CD14-positive monocyte (primary cell): ENCODE measurements around the gene PPP1R13B. TPM values are rescaled to one million over a fixed set of nuclear protein-coding genes. Genes with fewer than 3 reads are reported as not detected.

Experiments
- DNase-seq, 3 donors: peaks; one replicate each; pipeline ENCODE4 v3.0.0-alpha.2; 2011 to 2022
- H2AFZ ChIP-seq: 2 replicates; pipeline ENCODE4 v1.6.0; 2012; ENCODE audit warnings: mild to moderate bottlenecking, low read depth, low read length, inconsistent platforms; ENCODE audit not compliant: insufficient read depth, poor library complexity, severe bottlenecking
- H3K27ac ChIP-seq, 2 donors: 1 replicate in 1 of 2; 2 replicates in 1 of 2; pipeline ENCODE4 v1.5.1; 2012 to 2013; ENCODE audit warnings: low read length in 2 of 2, control low read depth in 1 of 2, inconsistent platforms in 1 of 2, low read depth in 1 of 2, mild to moderate bottlenecking in 1 of 2
- H3K27me3 ChIP-seq, 2 donors: one replicate each; pipeline versions ENCODE4 v1.6.0 to v1.6.1; 2011 to 2013; ENCODE audit warnings: low read length in 2 of 2; ENCODE audit not compliant: control insufficient read depth in 2 of 2, insufficient read depth in 2 of 2
- H3K36me3 ChIP-seq, 2 donors: replicated peaks in 1 of 2; 1 replicate in 1 of 2; 2 replicates in 1 of 2; pipeline versions ENCODE4 v1.5.1 to v1.6.1; 2012 to 2013; ENCODE audit warnings: low read length in 2 of 2, control low read depth in 1 of 2, inconsistent platforms in 1 of 2, mild to moderate bottlenecking in 1 of 2; ENCODE audit not compliant: insufficient read depth in 2 of 2, control insufficient read depth in 1 of 2
- H3K4me1 ChIP-seq, 2 donors: 1 replicate in 1 of 2; 2 replicates in 1 of 2; pipeline versions ENCODE4 v1.5.1 to v1.6.1; 2012 to 2013; ENCODE audit warnings: low read length in 2 of 2, control low read depth in 1 of 2, inconsistent platforms in 1 of 2, mild to moderate bottlenecking in 1 of 2, moderate library complexity in 1 of 2; ENCODE audit not compliant: insufficient read depth in 2 of 2, control insufficient read depth in 1 of 2
- H3K4me2 ChIP-seq: replicated peaks from 2 replicates; pipeline ENCODE3; 2012; ENCODE audit warnings: low read length, moderate library complexity, mild to moderate bottlenecking; ENCODE audit not compliant: poor library complexity, severe bottlenecking; ENCODE audit errors: extremely low read depth
- H3K4me3 ChIP-seq, 3 experiments: fragments of 200-600 bp in 1 of 3; sonication (generic) in 1 of 3; replicated peaks in 1 of 3; 1 replicate in 2 of 3; 2 replicates in 1 of 3; pipeline ENCODE4 v1.5.1; 2011 to 2013; ENCODE audit warnings: low read length in 3 of 3, mild to moderate bottlenecking in 3 of 3, control low read depth in 2 of 3, low read depth in 2 of 3, inconsistent platforms in 1 of 3, moderate library complexity in 1 of 3
- H3K79me2 ChIP-seq: 2 replicates; pipeline ENCODE4 v1.6.0; 2012; ENCODE audit warnings: mild to moderate bottlenecking, control low read depth, inconsistent platforms, low read length, moderate library complexity; ENCODE audit not compliant: insufficient read depth
- H3K9ac ChIP-seq: 2 replicates; pipeline ENCODE4 v1.6.0; 2017; ENCODE audit warnings: low read length, mild to moderate bottlenecking; ENCODE audit not compliant: insufficient read depth, poor library complexity, severe bottlenecking
- H3K9me3 ChIP-seq, 2 donors: replicated peaks in 1 of 2; 1 replicate in 1 of 2; 2 replicates in 1 of 2; pipeline versions ENCODE4 v1.5.1 to v1.6.1; 2012 to 2013; ENCODE audit warnings: low read length in 2 of 2, control low read depth in 1 of 2; ENCODE audit not compliant: control insufficient read depth in 1 of 2, insufficient read depth in 1 of 2
- H4K20me1 ChIP-seq: 2 replicates; pipeline ENCODE4 v1.6.0; 2012; ENCODE audit warnings: mild to moderate bottlenecking, low read length, control low read depth, moderate library complexity; ENCODE audit not compliant: insufficient read depth
- H3K27ac Mint-ChIP-seq, 7 donors: one replicate each; pipeline ENCODE4 v1.8.0; 2020; ENCODE audit warnings: mild to moderate bottlenecking in 7 of 7, mixed read lengths in 7 of 7, moderate library complexity in 6 of 7, inconsistent platforms in 2 of 7
- H3K27me3 Mint-ChIP-seq, 3 donors: one replicate each; pipeline ENCODE4 v1.8.0; 2021 to 2022; ENCODE audit warnings: low read depth in 3 of 3, mild to moderate bottlenecking in 3 of 3, mixed read lengths in 3 of 3, moderate library complexity in 3 of 3, inconsistent platforms in 1 of 3
- H3K36me3 Mint-ChIP-seq, 2 donors: one replicate each; pipeline ENCODE4 v1.8.0; 2020; ENCODE audit warnings: mixed read lengths in 2 of 2, inconsistent platforms in 1 of 2, mild to moderate bottlenecking in 1 of 2
- H3K4me1 Mint-ChIP-seq: one replicate; pipeline ENCODE4 v1.8.0; 2020; ENCODE audit warnings: mild to moderate bottlenecking, mixed read lengths
- H3K4me3 Mint-ChIP-seq, 2 donors: one replicate each; pipeline ENCODE4 v1.8.0; 2020; ENCODE audit warnings: mild to moderate bottlenecking in 2 of 2, mixed read lengths in 2 of 2, moderate library complexity in 1 of 2
- H3K9me3 Mint-ChIP-seq, 7 donors: one replicate each; pipeline ENCODE4 v1.8.0; 2020 to 2022; ENCODE audit warnings: mixed read lengths in 7 of 7, mild to moderate bottlenecking in 6 of 7, moderate library complexity in 6 of 7, inconsistent platforms in 2 of 7
- CTCF ChIP-seq: fragments of 200-600 bp; IDR thresholded peaks from one replicate; pipeline ENCODE4 v1.8.0; 2022; ENCODE audit warnings: antibody characterized with exemption, mild to moderate bottlenecking
- WGBS: methylation state at CpG from one replicate; pipeline ENCODE4 v1.1.5; 2013; ENCODE audit warnings: missing lambda C conversion rate; ENCODE audit not compliant: insufficient coverage; 5-methylcytosine and 5-hydroxymethylcytosine counted together
- intact Hi-C, 2 donors: fragments of 100-400 bp; cut with micrococcal nuclease; formaldehyde crosslinking; loops; one replicate each; pipeline versions ENCODE4 v1.15.0 to v1.15.1; 2023
- polyA plus RNA-seq, 3 donors: library from polyadenylated mRNA; depleted of rRNA in 1 of 3; unstranded in 2 of 3; stranded (reverse) in 1 of 3; fragments of 300-500 nt in 2 of 3; fragments of >200 nt in 1 of 3; fragmentation: Illumina TruSeq in 2 of 3; gene quantifications; 1 replicate in 2 of 3; 2 replicates in 1 of 3; pipeline ENCODE4 v1.2.3, GENCODE V29; 2012 to 2021
- small RNA-seq: library from RNA; depleted of rRNA; stranded (forward); fragments of <200 nt; gene quantifications from one replicate; pipeline ENCODE3, GENCODE V24; 2012; ENCODE audit warnings: low read depth; ENCODE audit not compliant: insufficient read length

The PPP1R13B gene
- polyA plus RNA-seq, 3 donors, result 0.48 to 1.1 (median 0.99) TPM

- WGBS, result 94% methylated on average over 10 of the region's 15 CpGs
- no peak overlapping the region for H3K4me2 ChIP-seq
- intact Hi-C loops, result loop anchor here in 1 of 2 donors (10.0 kb wide), 1 partner anchor 110 kb away; no protein-coding TSS in a partner anchor
- peaks cover 43% of the 10 kb centered on the region for H4K20me1 ChIP-seq
- no peak overlapping the region for H3K9ac ChIP-seq
- H3K4me3 Mint-ChIP-seq, result no peak overlapping the region
- H3K36me3 Mint-ChIP-seq, result peaks cover 81 to 93% of the 10 kb centered on the region in 2 donors
- H3K9me3 Mint-ChIP-seq, result peaks cover 0 to 2% (median 0%) of the 10 kb centered on the region in 7 donors
- no peaks in the 10 kb centered on the region for H3K4me1 Mint-ChIP-seq
- no peaks in the 10 kb centered on the region for H3K4me1 ChIP-seq
- DNase-seq, result no peak
- H3K27me3 Mint-ChIP-seq, result peaks cover 0 to 2% (median 1%) of the 10 kb centered on the region in 3 donors
- peaks cover 87 to 100% of the 10 kb centered on the region in 2 donors for H3K36me3 ChIP-seq
- TF ChIP-seq CTCF, result no peak
- no peak overlapping the region for H3K27ac ChIP-seq
- H3K9me3 ChIP-seq, result no peaks in the 10 kb centered on the region
- no peak overlapping the region for H3K27ac Mint-ChIP-seq
- no peak overlapping the region for H2AFZ ChIP-seq
- H3K79me2 ChIP-seq, result no peaks in the 10 kb centered on the region
- H3K4me3 ChIP-seq, result no peak overlapping the region
- no peaks in the 10 kb centered on the region for H3K27me3 ChIP-seq
Observed at GRCh38 chr14:103684871-103685270, 162.5 kb downstream of the PPP1R13B start.

GRCh38 chr14:103684471-103684870 is 162.9 kb downstream of the PPP1R13B start:
- Mint-ChIP-seq H3K4me3 (no peak overlapping the region), H3K4me1 (no peaks in the 10 kb centered on the region), H3K27me3 (peaks cover 0 to 2% (median 1%) of the 10 kb centered on the region in 3 donors), H3K27ac (no peak overlapping the region), H3K9me3 (peaks cover 0 to 2% (median 0%) of the 10 kb centered on the region in 7 donors), H3K36me3 (peaks cover 82 to 94% of the 10 kb centered on the region in 2 donors)
- H3K4me3 ChIP-seq, result no peak overlapping the region
- no peaks in the 10 kb centered on the region for H3K79me2 ChIP-seq
- intact Hi-C loops, result loop anchor here in 1 of 2 donors (10.0 kb wide), 1 partner anchor 110 kb away; no protein-coding TSS in a partner anchor
- H3K27me3 ChIP-seq, result no peaks in the 10 kb centered on the region
- H2AFZ ChIP-seq, result no peak overlapping the region
- H3K9me3 ChIP-seq, result no peaks in the 10 kb centered on the region
- TF ChIP-seq CTCF, result no peak
- H4K20me1 ChIP-seq, result peaks cover 47% of the 10 kb centered on the region
- peaks cover 90 to 100% of the 10 kb centered on the region in 2 donors for H3K36me3 ChIP-seq
- no peaks in the 10 kb centered on the region for H3K4me1 ChIP-seq
- WGBS, result 97% methylated on average over 2 of the region's 6 CpGs
- no peak overlapping the region for H3K9ac ChIP-seq
- DNase-seq, result no peak
- H3K4me2 ChIP-seq, result no peak overlapping the region
- no peak overlapping the region for H3K27ac ChIP-seq

Small RNA genes lying within 50 kb of the gene (small RNA-seq; reads per million reads assigned to genes)
- gene RF00019, result not detected
- gene RF00280, result 1.4 reads per million

Other genes with a start within 250 kb of the PPP1R13B start
- 100 to 1,000 TPM in 1 of 3 donors, 10 to 100 TPM in 2; 41.5 to 108 (median 46.6) TPM for gene KLC1, start 218.4 kb downstream of the PPP1R13B start, polyA plus RNA-seq
- 1 to 10 TPM in 2 of 3 donors, under 1 TPM in 1; 0.66 to 8.1 (median 2.0) TPM for gene XRCC3, start 132.1 kb downstream of the PPP1R13B start, polyA plus RNA-seq
- 10 to 100 TPM; 22.1 to 36.5 (median 33.1) TPM for gene ZFYVE21, start 131.8 kb downstream of the PPP1R13B start, polyA plus RNA-seq
- gene TDRD9, start 80.9 kb upstream of the PPP1R13B start, polyA plus RNA-seq, result 10 to 100 TPM in 2 of 3 donors, 1 to 10 TPM in 1; 7.6 to 12.1 (median 11.8) TPM
- gene RD3L, start 95.0 kb upstream of the PPP1R13B start, polyA plus RNA-seq, result not detected
- gene ASPG, start 238.1 kb upstream of the PPP1R13B start, polyA plus RNA-seq, result under 1 TPM in 1 of 3 donors, not detected in 2; 0.01 TPM